IPS DF 19.7 (cell line): Measurements from ENCODE around the gene DLGAP1.
A peak's percentile ranks its signal among the peaks of the same experiment; 100 is the strongest.

ENCODE experiments used
- DNase-seq: peaks from one replicate; pipeline ENCODE4 v3.0.0-alpha.2; 2013; ENCODE audit warnings: low read depth, low spot score

Gene DLGAP1

GRCh38 chr18:3691705-3692104 lies 763.4 kb downstream of the DLGAP1 start:
- no peak for DNase-seq

DNA sequence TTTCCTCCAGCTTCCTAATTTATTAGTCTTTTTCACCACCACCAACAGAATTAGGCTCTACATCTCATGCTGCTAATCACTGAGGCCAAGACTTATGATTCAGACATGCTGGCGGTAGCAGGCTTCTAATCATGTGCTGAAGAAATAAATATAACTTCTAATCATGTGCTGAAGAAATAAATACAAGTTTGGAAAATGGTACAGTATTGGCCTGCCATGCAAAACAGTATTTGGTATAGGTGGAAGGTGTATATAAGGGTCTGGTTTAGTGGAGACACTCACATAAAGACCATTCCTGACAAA lies 764.4 kb downstream of the DLGAP1 start:
- no peak for DNase-seq

DNA sequence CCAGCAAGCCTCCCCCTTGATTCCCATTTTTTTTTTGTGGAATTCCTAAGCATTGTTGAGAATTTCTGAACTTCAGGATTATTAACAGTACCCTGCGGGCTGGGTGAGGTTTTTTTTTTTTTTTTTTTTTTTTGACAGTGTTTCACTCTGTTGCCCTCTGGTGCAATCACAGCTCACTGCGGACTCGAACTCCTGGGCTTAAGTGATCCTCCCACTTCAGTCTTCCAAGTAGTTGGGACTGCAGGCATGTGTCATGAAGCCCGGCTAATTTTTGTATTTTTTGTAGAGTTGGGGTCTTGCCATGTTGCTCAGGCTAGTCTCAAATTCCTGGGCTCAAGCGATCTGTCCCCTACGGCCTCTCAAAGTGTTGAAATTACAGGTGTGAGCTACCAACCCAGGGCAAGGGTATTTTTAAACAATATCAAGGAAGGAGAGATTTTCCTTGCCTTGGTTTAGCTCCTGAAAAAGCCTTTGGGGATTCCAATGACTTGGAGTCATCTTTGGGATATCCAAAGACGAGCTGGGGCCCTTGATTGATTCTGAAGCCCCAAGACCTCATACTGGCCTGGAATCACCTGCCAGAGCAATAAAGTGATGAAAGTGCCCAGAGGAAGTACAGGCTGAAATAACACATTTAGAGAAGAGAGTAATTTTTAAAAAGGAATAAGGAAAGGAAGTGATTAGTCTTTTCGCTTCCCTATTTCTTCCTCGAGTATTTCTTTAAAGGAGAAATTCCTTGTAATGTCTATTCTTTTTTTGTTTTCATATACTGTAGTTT lies 764.9 kb downstream of the DLGAP1 start:
- DNase-seq = no peak

DNA sequence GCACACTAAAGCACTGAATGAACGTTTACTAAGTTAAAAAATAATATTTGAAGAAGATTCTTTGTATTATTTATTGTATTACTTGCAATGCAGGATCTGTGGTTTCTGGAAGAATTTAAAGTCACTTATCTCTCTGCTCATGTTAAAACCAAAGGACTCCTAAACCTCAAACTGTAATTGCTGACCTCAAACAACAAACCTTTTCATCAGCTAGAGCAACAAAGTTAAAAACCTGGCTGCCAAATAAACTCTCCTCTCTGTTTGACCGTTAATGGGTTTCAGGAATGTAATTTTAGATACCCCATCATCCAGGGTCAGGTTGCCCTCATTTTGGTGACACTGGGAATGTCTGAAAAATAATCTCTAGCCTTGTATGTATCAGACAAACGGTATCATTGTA lies 766.0 kb downstream of the DLGAP1 start:
- DNase-seq = no peak

GRCh38 chr18:3688690-3689089 lies 766.4 kb downstream of the DLGAP1 start:
- DNase-seq = no peak

DNA sequence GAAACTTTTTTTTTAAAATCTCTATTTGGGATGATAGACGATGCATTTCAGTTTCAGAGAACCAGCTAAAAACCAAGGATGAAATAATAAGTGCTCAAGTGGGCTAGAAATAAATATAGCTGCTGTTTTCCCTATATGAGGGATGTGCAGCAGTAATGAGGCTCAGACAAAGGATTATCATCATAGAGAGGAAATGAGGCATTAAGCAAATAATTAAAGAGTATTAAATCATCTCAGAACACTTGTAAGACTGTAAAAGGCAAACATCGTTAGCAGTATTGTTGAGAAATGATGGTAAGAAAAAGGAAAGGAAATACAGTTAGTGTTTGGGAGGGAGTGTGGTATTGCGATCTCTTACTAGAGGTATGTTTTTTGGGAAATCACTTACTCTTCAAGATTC lies 771.6 kb downstream of the DLGAP1 start:
- DNase-seq = no peak

DNA sequence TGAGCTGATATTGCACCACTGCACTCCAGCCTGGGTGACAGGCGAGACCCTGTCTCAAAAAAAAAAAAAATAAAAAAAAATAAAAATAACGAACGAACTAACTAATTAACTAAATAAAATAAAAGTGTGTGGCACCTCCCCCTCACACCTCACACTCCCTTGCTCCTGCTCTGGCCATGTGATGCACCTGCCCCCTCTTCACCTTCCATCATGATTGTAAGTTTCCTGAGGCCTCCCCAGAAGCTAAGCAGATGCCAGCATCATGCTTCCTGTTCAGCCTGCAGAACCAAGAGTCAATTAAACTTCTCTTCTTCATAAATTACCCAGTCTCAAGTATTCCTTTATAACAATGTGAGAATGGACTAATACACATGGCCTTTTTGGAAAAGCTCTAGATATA lies 773.0 kb downstream of the DLGAP1 start:
- DNase-seq = no peak

DNA sequence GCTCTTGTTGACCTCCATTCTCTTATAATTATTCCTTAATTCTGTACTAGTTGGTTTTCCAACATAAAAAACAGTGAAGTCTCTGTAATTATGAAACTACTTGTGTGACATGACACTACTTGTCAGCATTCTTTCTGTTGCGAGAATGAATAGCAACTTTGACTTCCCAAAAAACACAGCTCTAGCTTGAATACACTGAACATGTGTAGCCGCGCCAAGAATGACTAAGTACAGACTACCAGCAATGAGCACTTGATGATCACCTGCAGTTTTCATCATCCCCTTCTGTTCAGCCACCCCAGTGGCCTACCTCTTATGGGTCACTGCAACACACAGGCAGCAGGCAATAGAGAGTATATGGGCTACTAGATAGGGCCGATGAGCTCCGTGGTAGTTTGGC lies 775.9 kb downstream of the DLGAP1 start:
- no peak for DNase-seq

DNA sequence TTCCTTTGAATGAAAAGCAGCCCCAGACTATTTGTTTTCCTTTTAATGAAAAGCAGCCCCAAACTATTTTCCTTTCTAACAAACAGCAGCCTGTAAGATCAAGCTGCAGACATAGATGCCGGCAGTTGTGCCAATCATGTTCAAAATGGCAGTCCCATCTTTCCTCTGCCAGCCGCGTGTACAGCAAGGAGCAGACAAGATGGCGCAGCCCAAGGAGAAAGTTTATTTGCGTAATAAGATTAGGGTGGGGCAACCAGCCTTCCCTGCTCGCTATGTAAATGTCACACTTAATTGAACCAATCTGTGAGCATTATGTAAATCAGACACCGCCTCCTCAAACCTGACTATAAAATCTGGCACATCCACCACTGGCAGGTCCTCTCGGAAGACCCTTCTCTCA lies 779.1 kb downstream of the DLGAP1 start:
- DNase-seq = no peak

DNA sequence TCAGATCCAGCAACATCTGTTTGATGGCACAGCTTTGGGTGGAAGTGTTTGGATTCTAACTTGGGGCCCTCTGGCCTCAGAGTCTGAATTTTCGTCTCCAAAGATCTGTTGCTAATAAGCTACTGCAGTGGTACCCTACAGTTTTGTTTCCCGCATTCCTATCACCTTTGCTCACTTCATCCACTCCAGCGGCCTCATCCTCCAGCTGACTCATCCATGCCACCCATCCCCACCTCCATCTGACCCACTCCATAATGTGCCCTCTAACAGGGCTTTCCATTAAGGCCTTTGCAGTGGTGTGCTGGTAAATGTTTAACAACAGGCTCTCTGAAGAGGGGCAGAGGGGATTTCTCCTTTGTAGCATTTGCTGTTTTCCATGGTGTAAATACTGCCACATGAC lies 779.7 kb downstream of the DLGAP1 start:
- no peak for DNase-seq

DNA sequence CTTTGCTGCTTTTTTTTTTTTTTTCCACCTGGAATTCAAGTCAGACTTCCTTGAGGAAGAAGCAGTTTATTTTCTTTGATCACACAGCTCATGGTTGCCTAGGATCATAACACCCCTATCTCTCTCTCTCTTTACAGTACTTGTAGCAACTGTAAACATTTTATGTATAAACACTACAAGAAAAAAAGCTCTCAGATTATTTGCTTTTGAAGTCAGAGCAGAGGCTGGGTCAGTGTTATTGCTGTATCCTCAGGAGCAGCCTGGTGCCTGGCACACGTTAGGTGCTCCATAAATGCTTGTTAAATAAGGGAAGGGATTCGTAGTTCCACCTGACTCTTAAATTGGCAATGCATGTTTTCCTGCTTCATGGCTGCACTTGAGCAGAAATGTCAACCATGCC lies 783.9 kb downstream of the DLGAP1 start:
- no peak for DNase-seq

- DNase-seq = no peak
Measured at GRCh38 chr18:3669376-3669775, 785.7 kb downstream of the DLGAP1 start.

DNA sequence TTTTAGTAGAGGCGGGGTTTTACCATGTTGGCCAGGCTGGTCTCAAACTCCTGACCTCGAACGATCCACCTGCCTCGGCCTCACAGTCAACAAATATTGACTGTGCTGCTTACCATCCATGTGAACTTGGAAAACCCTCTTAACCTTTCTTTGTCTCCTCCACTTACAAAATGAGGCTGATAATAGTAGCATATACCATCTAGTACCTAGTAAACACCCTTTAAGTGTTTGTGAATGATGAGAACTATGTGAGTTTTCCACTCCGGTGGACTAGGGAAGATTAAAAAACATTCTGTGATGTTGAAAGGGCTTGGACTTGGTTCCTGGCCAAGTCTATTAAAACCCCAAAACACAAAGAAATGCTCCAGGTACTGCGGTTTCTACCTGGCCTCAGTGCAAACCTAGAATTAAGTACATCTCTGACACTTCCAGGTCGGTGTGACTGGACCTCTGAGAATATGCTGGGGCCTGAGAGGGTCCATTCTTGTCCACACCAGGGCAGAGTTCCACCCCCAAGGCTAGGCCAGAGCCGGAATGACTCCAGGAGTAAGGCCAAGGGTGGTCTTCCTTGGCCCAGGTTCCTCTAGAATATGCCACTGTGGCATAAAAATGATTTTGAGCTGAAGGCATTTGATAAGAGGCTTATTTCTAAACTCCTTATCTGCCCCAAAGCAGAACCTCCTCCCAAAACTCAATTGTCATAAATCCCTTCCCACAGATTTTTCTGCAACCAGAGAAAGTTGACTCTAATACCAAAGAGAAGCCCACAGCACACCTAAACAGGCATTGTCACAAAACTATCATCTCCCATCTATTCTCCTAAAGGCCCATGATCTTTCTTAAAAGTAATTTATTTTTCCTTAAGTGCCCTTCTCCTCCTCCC lies 787.6 kb downstream of the DLGAP1 start:
- no peak for DNase-seq

GRCh38 chr18:3666526-3667254 lies 788.4 kb downstream of the DLGAP1 start:
- DNase-seq = no peak

DNA sequence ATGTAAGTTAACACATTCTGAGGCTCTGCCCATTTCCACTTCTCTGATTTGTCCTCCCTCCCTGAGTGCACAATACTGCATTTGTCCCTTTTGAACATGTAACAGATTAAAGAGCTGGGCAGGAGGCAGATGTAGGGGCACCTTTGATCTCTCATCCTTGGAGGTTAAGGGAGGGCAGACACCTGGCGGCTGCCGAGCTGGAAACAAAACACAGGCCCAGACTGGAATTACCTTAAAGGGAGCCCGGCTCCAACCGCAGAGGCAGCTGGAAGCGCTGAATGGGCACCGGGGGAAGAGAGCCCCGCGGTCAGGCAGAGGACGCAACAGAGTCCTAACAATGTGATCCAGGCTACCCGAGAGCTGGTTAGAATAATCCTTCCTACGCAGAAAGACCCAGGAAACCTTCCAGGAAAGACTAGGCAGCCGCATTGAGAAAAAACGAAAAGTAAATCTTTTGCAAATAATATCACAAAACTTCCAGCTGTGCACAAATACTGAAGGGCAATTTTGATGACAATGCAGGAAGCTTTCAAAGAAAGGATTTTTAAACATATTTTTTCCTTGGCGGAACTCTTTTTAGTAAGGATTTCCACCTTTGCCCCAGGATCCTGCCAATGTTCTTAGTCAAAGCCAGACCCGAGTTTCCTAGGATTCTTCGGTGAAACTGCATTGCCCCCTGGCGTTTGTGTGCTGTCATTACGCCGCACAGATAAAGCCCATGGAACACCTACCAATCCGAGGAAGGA lies 789.2 kb downstream of the DLGAP1 start:
- peak; percentile 79 for DNase-seq

GRCh38 chr18:3665204-3665603 lies 789.9 kb downstream of the DLGAP1 start:
- DNase-seq = no peak

DNA sequence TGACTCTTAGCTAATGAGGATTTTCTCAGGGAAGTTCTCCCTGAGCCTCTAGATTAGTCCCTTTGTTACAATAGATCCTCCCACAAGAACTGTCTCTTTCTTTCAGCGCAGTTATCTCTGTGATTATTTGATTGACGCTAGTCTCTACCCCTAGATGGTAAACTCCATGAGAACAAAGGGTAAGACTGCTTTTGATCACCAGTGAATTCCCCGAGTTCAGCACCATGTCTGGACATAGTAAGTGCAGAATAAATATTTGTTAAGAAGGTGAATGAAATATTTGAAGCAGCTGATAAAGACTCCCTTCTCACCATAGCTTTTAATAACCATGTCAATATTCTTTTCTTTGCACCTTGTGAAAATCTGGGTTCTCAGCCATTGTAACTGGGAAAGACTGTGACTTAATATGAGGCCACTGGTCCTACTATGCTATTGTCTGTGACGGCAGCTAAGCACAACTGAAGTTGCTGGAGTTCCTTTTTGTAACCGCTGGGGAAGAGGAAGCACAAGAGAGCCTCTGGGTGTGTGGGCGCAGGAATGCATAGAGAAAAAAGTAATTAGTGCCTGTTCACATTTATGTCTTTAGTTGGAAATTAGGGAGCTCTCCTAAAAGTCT lies 790.4 kb downstream of the DLGAP1 start:
- DNase-seq = no peak

DNA sequence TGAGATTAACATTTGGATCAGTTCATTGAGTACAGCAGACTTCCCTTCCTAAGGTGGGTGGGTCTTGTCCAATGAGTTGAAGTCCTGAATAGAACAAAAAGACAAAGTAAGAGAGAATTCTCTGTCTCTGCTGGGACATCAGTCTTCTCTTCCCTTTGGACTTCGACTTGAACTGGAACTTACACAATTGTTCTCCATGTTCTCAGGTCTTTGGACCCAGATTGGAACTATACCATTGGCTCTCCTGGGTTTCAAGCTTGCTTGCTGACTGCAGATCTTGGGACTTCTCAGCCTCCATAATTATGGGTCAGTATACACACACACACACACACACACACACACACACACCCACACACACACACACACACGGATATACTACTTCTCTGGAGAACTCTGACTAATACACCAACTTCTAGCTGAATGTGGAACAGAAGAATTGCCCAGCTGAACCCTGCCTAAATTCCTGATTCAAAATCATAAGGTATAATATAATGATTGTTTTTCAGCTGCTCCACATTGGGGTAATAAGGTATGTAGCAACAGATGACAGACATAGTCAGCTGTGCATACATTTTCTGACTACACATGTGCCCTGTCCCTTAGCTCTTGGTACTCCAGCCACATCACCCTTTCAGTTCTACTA lies 791.1 kb downstream of the DLGAP1 start:
- DNase-seq = no peak

DNA sequence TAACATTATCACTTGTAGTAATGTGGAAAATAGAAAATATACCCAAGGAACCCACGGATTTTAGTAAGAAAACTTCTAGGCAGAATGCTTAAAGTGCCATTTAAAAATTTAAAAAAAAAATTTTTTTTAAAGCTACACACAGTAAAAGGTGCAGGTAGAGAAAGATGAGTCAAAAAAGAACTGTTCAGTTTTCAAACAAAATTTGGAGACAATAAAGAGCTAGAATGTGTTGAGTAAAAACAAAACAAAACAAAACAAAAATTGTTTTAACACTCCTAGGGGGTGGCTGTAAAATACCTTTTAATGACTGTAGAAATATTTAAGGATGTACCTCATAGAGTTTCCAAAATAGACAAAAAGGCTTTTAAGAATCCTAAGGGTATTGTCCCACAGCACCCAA lies 793.1 kb downstream of the DLGAP1 start:
- no peak for DNase-seq

DNA sequence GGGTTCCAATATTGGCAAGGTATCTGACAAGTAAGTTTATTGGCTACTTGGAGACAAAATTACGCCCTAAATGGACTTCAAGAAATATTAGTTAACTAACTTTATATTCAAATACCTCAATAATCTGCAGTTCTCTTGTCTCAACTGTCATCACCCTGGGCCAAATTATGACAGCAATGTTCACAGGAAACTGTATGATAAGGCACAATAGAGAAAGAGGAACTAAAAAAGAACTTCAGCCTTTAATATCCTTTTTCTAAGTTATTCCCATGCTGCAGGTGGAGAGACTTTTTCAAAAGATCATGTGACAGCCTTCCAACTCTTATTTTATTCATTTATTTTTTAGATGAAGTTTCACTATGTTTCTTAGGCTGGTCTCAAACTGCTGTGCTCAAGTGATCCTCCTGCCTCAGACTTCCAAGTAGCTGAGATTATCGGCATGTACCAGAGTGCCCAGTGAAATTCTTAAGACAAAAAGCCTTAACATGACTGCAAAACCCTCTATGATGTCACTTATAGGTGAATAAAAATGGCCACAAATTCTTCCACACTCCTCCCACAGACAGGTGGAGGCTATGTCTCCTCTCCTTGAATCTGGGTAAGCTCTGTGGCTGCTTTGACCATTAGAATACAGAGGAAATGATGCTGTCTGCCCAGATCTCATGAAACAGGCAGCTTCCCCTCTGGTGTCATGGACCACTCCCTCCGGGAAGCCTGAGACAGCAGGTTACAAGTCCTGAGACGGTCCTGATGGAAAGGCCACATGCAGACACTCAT lies 794.2 kb downstream of the DLGAP1 start:
- no peak for DNase-seq
